ENCODE data around the gene ALDH16A1.

Gene ALDH16A1

DNA sequence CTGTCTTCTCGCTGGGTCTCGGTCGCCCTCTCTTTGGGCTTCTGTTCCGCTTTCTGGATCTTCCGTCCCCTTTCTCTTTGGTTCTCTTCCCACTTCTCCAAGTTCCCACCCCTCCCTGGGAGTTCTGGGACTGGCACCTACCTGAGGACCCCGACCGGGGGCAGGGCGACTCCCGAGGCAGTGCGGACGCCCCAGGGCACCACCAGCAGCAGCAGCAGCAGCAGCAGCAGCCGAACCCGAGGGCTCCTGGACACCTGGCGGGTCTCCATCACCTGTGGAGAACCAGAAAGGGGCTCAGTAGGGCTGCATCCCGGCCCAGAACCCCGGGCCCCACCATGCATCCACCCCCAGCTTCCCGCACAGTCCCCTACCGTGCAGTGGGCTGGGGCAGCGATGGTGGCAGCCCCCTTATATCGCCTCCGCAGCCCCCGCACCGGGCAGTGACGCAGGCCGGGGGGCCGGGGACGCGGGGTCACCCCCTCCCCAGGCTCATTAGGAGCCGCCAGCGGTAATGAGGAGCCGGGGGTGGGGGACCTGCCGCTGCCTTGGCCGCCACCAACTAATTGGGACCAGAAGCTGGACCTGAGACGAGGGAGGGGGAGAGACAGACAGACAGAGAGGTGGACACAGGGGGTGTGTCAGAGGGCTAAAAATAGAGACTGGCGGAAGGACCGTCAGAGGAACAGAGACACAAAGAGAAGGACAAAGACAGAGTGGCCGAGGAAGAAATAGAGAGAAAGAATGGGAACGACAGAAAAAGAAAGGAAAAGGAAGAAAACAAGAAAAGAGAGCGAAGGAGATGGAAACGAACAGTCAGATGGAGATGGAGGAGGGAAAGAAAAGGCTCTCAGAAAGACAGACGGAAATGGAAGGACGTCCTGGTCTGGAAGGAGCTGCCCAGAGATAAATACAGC is 29.7 kb upstream of the ALDH16A1 start, which contains the start of gene PTH2:
Gene PTH2, minus strand, starts transcription at position 371 of the 914 bp plus-strand sequence. Its CDS starts 102 bp downstream, at position 269.
- no peak within 1 kb of the TSS for H3K4me3 ChIP-seq (replicated peaks in 1 of 2; ENCODE audit: low read depth in 2 of 2, low read length in 2 of 2)
- no peak for DNase-seq (ENCODE audit: low read depth in 2 of 2)
- no peak for TF ChIP-seq CTCF (IDR thresholded peaks at IDR 0.05; ENCODE audit: low read depth, low read length)

DNA sequence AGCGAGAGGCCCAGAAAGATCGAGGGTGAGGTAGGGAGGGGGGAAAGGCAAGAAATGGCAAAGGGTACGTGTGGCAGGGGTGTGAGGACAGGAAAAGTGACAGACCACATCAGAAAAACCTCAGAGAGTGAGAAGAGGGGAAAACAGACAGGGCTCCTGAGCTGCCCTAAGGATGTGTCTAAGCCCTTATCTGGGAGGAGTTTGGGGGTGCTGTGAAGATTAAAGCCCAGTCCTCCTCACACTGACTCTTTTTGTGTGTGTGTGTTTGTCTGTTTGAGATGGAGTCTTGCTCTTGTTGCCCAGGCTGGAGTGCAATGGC is 29.1 kb upstream of the ALDH16A1 start:
- no peak for DNase-seq (ENCODE audit: low read depth in 2 of 2)
- TF ChIP-seq CTCF (IDR thresholded peaks at IDR 0.05; ENCODE audit: low read depth, low read length), result no peak
- no peak overlapping the region for H3K4me3 ChIP-seq (replicated peaks in 1 of 2; ENCODE audit: low read depth in 2 of 2, low read length in 2 of 2)

GRCh38 chr19:49425178-49425577 is 27.8 kb upstream of the ALDH16A1 start, which contains the start of gene GFY:
Gene GFY, plus strand, starts transcription at chr19:49425388. Its CDS starts 1,043 bp downstream, at chr19:49426431.
- no peak for DNase-seq (ENCODE audit: low read depth in 2 of 2)
- H3K4me3 ChIP-seq (replicated peaks in 1 of 2; ENCODE audit: low read depth in 2 of 2, low read length in 2 of 2), result no peak within 1 kb of the TSS
- TF ChIP-seq CTCF (IDR thresholded peaks at IDR 0.05; ENCODE audit: low read depth, low read length), result no peak

DNA sequence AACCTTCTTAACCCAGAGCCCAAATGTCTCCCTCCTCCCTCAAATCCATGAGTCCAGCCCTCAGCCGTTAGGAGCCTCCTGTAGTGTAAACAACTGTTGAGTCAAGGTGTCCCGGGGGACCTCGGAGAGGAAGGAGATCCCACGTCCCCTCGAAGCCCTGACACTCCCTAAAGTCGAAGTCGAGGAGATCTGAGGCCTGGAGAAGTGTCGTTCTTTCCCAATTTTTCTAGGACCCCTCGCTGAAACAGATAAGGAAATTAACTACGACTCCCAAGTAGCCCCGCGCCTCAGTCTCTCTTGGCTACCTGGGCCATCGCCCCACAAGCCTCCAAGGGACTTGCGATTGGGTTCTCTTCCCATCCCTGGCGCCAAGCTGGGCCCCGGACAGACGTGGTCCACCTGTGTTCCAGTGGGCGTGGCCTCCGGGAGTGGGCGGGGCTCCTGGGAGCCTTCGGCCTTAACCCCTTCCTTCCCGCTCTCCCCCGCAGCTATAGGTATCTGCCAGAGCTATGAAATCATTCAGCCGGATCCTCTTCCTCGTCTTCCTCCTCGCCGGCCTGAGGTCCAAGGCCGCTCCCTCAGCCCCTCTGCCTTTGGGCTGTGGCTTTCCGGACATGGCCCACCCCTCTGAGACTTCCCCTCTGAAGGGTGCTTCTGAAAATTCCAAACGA is 27.0 kb upstream of the ALDH16A1 start:
- no peak for TF ChIP-seq CTCF (IDR thresholded peaks at IDR 0.05; ENCODE audit: low read depth, low read length)
- no peak overlapping the region for H3K4me3 ChIP-seq (replicated peaks in 1 of 2; ENCODE audit: low read depth in 2 of 2, low read length in 2 of 2)
- peak in 1 of 2 donors; percentile 53 for DNase-seq (ENCODE audit: low read depth in 2 of 2)

DNA sequence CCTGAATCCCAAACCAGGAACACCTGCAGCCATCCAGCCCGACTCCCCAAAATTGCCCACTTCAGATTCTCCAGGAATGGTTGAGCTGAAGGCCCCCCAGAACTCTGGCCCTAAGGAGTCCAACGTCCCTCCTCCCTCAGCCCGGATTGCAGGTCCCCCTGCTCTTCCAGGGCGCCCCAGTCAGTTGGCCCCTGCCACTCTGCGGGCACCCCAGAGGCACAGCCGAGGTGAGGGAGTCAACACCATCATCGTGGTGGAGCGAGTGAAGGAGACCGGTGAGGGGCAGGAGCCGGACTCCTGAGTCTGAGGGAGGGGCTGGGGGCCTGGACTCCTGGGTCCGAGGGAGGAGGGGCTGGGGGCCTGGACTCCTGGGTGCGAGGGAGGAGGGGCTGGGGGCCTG is 25.7 kb upstream of the ALDH16A1 start:
- H3K4me3 ChIP-seq (replicated peaks in 1 of 2; ENCODE audit: low read depth in 2 of 2, low read length in 2 of 2), result no peak overlapping the region
- no peak for DNase-seq (ENCODE audit: low read depth in 2 of 2)
- no peak for TF ChIP-seq CTCF (IDR thresholded peaks at IDR 0.05; ENCODE audit: low read depth, low read length)

DNA sequence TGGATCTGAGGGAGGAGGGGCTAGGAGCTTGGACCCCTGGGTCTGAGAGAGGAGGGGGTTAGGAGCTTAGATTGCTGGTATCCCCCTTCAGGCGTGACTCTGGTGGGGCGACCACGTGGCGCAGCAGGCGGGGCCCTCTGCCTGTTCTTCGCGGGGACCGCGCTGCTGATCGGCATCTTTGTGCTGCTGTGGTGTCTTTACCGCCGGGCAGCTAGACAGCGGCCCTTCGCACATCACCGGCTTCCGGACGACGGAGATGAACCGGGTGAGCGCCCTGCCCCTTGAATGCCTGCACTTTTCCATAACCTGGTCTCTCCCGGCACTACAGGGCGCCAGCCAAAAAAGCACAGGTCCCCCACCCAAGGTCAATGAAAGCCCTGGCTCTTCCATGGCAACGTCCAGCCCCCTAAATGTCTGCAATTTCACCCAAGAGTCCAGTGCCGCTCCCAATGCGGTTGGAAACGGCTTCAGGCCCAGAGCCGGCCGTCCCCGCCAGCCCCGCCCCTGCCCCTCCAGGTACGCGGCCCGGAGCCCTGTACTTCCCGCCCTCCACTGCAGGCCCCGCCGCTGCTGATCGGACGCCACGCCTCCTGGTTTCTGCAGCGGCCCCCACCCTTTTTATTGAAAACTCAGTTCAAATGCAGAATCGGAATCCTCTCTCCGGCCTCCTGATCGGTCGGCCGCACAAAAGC is 25.0 kb upstream of the ALDH16A1 start:
- no peak for TF ChIP-seq CTCF (IDR thresholded peaks at IDR 0.05; ENCODE audit: low read depth, low read length)
- no peak for DNase-seq (ENCODE audit: low read depth in 2 of 2)
- H3K4me3 ChIP-seq (replicated peaks in 1 of 2; ENCODE audit: low read depth in 2 of 2, low read length in 2 of 2), result no peak overlapping the region
